GM18873 (cell line): ENCODE results near the gene CPE.
"Not testable (repeated sequence)": the region's sequence is repeated elsewhere in the genome, so short reads cannot be mapped to it uniquely, and the experiment has no call there.

ENCODE experiments used
- ATAC-seq: cut with Tn5 transposase; IDR thresholded peaks from one replicate; pipeline ENCODE4 v1.9.1; 2021; ENCODE audit warnings: mild to moderate bottlenecking, moderate library complexity, moderate number of reproducible peaks; ENCODE audit not compliant: unreplicated experiment, low FRiP score

The CPE gene

GRCh38 chr4:165402375-165402774, 23.6 kb downstream of the CPE start:
- ATAC-seq, result no peak

DNA sequence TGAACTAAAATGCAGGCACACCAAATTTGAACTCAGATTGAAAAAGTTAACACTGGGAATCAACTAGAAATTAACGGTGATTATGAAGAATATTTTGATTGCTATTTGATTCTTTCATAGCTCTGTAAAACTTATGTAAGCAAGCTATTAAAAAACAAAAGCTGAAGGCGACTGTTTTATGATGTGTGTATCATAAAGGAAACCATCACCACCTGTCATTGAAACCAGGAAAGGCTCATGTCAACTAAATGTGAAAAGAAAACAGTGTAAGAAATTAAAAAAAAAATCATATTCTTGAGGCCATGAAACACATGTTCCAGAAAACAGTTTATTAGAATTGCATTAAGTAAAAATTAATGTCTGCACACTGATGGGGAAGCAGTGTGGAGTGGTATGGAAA, 24.2 kb downstream of the CPE start:
- no peak for ATAC-seq

DNA sequence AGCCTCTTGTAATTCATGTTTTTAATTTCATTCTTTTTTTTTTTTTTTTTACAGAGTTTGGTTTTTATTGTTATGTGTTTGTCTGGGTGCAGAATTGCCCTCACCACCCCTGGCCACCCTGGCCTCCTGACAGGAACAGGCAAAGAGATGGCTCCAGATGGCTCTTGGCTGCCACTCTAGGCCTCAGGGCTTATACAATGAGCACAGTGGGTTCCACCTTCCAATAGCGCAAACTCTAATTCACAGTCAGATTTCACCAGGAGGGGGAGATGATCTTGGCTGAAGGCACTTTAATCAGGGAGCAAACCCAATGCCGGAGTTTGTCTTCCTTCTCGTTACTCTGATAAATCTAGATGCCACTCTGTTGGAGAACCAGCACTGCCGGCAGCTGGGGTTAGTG, 24.8 kb downstream of the CPE start:
- no peak for ATAC-seq

DNA sequence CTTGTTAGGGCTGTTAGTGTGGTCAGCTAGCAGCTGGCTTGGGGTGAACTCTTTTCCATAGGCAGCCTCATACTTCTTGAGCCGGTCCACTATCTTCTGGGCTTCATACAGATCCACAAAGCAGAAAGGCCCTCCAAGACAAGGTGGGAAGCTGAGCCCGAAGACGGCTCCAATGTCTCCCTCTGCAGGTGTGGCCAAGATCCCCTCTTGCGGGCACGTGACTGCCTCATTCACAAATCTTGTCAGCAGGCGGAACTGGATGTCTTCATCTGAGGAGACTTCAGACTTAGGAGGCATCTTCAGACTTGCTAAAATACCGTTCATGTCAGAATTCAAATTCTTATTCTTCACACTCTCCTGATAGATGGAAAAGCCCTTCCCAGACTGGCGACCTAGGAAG, 25.3 kb downstream of the CPE start:
- ATAC-seq, result no peak

DNA sequence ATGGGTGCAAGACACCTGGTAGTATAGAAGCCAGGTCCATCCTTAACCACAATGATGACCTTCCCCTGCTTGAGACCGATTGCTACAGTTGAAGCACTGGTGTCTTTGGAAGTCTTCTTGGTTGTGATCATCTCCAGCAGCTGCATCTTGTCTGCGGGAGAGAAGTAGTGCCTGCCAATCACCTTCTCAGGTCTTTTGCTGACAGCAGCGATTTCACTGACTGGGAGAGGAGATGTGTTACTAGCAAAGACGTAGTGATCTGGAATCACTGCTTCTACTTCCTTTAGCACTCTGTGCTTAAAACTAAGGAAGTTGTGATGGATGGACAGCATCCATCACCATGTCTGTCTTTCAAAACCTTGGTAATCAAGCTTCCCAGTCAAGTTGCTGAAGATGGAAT, 25.9 kb downstream of the CPE start:
- no peak for ATAC-seq

GRCh38 chr4:165410214-165410613, 31.4 kb downstream of the CPE start:
- ATAC-seq, result no peak

GRCh38 chr4:165415910-165416309, 37.1 kb downstream of the CPE start:
- ATAC-seq, result no peak

DNA sequence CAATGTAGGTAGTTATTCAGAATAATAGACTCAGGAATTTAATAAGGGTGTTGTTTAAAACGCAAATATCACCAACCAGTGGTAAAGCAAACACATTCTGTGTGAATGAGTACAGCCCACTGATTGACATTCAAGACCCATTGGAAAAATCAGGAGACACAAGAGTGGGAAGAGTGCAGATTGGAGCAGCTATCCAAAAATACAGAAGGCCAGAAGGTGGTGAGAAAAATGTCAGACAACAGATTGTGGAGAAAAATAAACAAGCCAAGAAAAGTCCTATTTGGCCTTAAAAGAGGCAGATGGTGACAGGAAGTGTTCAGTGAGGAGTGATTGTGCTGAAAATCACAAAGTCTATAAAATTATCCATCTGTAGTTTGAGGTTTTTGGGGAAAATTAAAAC, 39.3 kb downstream of the CPE start:
- no peak for ATAC-seq

- ATAC-seq, result no peak
Measured at GRCh38 chr4:165425629-165426028, 46.8 kb downstream of the CPE start.

DNA sequence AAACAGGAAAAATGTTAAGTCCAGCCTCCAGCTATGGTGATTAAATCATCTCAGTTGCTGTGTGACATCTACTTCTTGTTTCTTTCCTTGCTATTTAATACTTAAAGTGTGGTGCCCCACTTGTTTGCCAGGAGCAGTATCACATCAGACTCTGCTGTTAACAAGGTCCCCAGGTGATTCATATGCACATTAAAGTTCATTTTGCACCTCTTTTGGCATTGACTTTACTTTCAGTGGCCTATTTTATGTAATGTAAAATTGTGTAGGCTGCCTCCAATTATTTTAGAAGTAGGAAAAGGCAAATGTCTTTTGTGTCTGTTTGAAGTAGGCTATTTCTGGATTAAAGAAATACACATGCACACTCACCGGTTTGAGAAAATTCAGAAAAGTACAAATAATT, 47.5 kb downstream of the CPE start:
- ATAC-seq, result no peak

GRCh38 chr4:165426823-165427222, 48.0 kb downstream of the CPE start:
- no peak for ATAC-seq

DNA sequence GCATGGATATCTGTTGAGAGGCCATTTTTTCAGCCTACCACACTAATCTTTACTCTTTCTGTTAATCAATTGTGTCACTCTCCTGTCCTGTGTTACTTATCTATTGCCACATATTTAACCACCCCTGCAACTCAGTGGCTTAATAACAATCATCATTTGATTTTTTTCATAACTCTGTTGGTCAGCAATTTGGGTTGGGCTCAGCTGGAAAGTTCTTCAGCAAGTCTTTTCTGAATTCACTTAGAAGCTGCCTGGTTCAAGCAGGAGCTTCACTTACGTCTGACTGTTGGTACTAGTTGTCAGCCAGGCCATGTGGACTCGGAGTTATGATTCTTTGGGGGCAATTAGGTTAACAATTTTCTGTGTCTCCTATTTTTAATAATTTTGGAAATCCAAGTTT, 50.1 kb downstream of the CPE start:
- ATAC-seq, result no peak

GRCh38 chr4:165433529-165433928, 54.7 kb downstream of the CPE start:
- ATAC-seq, result no peak

GRCh38 chr4:165437691-165438090, 58.9 kb downstream of the CPE start:
- no peak for ATAC-seq

DNA sequence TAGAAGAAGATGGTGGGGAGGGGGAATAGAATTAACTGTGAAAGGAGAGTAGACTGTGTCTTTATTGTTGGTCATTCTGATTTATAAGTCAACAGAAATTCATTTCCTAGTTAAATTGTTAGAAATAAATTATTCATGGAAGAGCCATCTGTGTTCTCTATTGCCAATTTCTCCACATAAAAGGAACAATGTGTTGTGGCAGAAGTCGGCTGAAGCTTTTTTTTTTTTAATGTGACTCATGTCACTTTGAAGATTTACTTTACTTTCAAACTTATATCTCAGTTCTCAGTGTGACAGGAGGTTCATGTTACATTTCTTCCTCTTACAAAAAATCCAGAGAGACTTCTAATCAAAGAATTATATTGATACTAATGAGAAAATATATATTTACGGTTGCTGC, 60.5 kb downstream of the CPE start:
- ATAC-seq, result no peak

DNA sequence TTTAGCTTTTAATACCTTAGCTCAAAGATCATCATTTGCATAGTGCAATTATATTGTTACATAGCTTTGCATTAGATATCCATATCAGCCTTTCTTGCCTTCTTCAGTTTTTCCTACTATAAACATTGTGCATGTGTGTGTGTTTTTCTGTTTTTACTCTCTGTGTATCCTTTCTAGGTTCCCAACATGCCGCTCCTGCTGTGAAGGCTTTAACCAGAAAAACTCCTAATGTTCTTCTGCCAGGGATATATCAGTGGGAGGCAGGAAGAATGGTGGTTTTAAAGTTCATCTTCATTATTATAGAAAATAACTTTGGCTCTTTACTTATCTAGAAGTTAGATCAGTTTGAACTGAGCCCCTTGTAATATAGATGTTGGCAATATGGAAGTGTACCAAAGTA, 61.2 kb downstream of the CPE start:
- no peak for ATAC-seq

DNA sequence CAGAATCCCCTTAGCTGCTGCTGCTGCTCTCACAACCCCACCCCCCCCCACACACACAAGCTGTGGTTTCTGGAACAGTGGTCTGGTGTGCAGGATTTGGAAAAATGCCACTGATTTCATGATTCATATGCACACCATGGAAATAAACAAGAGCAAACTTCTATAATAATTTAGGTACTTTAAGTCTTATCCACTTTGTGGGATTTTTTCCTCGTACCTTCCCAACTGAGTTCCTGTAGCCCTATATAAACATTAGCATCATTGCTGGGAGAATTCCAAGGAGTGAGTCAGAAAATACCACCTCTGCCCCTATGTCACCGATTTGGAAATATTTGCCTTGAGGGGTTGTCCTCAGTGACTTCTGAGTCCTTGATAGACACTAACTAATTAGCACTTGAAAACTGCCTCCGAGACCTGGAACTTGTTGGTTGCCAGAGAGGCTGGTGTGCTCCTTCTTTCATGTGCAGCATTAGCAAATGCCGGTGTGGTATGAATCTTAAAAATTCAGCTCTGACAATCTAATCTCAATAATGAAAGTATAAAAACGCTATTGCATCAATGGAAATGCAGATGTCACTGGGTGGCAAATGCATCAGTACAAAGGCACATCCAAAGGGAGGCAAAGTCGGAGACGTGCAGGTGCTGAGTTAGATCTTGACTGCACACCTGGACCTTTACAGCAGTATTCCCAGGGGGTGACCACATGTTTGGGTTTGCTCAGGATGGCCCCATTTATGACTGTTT, 61.8 kb downstream of the CPE start:
- ATAC-seq, result no peak

DNA sequence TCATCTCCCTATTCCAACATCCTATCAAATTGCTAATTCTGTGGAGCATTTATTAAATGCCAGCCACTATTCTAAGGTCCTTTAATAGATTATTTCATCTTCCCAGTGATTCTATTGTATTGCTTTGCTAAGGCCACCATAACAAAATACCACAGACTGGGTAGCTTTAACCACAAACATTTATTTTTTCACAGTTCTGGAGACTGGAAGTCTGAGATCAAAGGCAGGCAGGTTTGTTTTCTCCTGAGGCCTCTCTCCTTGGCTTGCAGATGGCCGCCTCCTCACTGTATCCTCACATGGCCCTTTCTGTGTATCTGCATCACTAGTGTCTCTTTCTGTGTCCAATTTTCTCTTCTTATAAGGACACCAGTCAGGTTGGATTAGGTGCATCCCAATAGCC, 64.5 kb downstream of the CPE start:
- no peak for ATAC-seq

GRCh38 chr4:165448700-165449099, 69.9 kb downstream of the CPE start:
- no peak for ATAC-seq

DNA sequence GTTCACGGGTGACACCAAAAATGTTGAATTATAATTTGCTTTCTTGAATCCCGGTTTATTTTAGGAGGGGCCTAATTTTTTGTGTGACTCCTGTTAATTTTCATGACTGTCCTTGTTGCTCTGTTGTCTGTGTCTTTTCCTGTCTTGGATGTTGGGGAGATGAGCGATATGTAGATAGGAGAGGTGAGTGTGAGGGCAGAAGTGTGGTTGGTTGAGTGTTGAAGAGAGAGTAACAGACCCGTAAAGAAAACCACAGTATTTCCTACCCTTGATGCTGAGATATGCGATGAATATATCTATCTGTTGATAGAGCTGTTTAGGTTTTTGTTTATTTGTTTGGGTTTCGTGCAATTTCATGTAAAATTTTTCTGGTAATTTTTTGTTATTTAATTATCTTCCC, 70.5 kb downstream of the CPE start:
- no peak for ATAC-seq

GRCh38 chr4:165450871-165451270, 72.1 kb downstream of the CPE start:
- ATAC-seq, result no peak

DNA sequence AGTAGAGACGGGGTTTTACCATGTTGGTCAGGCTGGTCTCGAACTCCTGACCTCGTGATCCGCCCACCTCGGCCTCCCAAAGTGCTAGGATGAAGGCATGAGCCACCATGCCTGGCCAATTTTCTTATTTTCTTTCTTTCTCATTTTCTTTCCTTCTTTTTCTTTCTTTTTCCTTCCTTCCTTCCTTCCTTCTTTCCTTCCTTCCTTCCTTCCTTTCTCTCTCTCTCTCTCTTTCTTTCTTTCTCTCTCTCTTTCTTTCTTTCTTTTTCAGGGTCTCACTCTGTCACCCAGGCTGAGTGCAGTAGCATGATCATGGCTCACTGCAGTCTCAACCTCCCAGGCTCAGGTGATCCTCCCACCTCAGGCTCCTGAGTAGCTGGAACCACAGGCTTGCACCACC, 74.3 kb downstream of the CPE start:
- not testable (repeated sequence) for ATAC-seq

DNA sequence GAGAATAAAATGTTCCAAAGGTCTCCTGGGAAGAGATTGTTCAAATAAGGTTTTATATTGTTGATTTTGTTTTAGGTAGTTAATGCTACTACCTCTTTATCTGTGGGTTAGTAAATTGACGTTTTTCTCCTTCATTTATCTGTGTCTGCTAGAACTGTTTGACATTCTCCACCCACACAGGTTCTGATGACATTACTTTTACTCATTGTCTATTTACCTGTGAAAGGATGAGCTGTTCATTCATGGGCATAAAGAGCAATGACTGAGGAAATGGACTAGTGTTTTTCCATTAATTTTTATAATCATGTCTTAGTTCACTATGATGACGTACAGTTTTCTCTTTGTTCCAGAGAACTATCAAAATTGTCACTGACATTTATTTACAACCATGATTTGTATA, 75.6 kb downstream of the CPE start:
- ATAC-seq, result no peak
